HG02870 (cell line): ENCODE results near the gene AACS.
"Not testable (repeated sequence)": the region's sequence is repeated elsewhere in the genome, so short reads cannot be mapped to it uniquely, and the experiment has no call there.

Experiments
- ATAC-seq: cut with Tn5 transposase; IDR thresholded peaks from one replicate; pipeline ENCODE4 v1.9.1; 2021; ENCODE audit warnings: mild to moderate bottlenecking, moderate library complexity; ENCODE audit not compliant: unreplicated experiment

AACS gene

GRCh38 chr12:125091401-125091800, 26.2 kb downstream of the AACS start:
- ATAC-seq = no peak

DNA sequence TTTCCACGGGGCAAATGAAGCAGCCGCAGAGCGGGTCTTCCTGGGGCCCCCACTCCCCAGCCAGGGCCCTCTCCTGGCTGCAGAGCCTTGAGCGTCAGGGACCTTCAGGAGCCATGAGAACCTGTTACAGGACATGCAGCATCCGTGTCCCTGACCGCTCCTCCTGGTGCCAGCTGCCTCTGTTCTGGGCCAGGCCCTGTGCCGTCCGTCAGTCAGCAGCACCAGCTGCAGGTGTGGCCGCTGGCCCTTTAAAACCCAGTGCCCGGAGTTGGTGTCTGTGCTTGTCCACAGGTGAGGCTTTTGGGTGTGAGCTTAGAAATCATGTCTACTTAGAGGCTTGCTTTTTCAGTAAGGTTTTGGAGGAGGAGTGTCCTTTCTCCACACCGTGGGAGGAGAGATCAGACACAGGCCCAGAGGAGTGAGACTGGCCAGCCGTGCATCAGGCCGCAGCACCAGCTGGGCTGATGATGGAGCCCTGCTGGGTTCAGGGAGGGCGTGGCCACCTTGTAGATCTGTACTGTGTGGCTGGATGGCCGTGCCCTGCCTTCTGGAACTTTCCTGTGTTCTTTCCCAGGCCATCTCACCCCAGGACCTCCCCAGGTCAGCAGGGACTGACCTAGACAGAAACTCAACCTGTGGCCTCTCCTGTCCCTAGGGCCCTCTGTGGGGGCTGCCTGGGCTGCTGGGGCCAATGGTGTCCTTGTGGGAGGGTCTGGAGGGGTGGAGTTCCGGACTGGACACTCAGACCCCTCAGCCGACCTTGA, 27.1 kb downstream of the AACS start:
- ATAC-seq = no peak

- no peak for ATAC-seq
These were observed 27.8 kb downstream of the AACS start for GRCh38 chr12:125092872-125093680.

DNA sequence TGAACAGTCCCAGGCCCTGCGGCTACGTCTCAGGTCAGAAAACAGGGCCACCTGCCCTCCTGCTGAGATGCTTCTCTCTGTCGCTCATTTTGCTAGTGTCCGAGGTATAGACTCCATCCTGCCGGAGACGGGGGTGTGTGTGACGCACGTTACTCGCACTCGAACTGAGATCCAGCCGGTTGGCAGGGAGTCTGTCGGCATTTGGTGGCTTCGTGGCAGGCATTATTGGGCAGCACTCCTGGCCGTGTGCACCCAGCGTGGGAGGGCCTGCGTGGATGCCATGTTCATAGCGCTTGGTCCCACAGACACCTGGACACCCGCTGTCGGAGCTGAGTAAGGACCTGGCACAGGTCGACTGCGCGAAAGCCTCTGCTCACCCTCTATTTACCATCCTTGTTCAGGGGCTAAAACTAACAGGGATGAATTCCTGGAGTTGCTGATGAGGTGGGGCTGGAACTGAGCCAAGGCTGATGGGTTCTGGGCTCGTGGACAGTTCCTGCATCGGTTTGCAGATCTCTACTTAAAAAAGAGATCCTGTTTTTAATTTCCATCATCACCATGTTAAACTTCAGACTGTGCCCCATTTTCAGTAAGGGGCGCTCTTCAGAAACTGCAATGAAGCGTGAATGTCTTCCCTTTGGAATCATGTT, 28.6 kb downstream of the AACS start:
- no peak for ATAC-seq

GRCh38 chr12:125096894-125097293, 31.7 kb downstream of the AACS start:
- ATAC-seq = no peak

- ATAC-seq = no peak
These were observed 32.2 kb downstream of the AACS start for GRCh38 chr12:125097427-125097826.

- ATAC-seq = no peak
These were observed 33.6 kb downstream of the AACS start for GRCh38 chr12:125098676-125099408.

DNA sequence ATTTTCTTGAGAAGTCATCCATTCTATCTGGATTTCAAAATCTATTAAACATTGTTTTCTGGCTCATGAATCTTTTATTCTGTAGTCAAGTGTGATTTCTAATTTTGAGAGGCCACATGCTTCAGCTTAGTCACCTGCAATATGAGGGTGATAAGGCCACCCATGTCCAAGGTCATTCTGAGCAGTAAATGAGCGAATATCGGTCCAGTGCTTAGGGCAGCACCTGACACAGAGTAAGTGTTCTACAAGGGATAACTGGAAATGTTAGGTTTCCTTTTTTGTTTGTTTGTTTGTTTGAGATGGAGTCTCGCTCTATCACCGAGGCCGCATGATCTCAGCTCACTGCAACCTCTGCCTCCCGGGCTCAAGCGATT, 34.2 kb downstream of the AACS start:
- ATAC-seq = no peak

DNA sequence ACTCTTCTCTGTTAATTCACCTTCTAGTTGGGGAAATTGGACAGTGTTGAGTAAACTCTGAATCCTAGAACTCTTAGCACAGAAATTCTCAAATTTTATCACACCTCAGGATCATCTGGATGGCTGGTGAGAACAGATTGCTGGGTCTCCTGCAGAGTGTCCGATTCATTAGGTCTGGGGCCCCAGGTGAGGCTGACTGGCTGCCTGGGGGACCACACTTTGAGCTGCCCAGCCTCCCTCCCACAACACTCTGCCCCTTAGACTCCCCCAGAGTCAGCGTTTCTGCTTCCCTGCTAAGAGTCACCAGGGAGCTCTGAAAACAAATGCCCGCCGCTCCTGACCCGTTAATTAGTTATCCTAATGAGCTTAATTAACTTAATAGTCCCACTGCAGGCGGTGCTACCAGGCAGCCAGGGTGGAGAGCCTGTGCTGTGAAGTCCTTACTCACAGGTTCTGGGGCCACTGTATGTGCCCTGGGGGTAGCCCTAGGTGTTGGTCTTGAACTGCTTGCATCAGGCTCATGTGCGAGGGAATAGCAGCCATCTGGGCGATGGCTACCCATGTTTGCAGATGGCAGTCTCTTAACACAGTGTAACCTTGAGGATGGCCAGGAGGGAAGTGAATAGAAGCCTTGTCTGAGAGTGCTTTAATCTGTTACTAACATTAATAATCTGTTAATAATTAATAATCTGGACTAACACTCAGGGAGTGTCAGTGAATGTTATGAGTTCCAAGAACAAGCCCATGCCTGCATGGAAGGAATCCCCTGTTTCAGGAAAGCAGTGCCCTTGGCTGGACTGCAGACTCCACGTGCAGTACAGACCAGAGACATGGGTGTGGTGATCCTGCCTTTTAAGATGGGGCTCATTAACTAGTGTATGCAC, 35.6 kb downstream of the AACS start:
- no peak for ATAC-seq

- ATAC-seq = no peak
These were observed 39.7 kb downstream of the AACS start for GRCh38 chr12:125104982-125105381.

- no peak for ATAC-seq
These were observed 40.4 kb downstream of the AACS start for GRCh38 chr12:125105600-125105999.

- no peak for ATAC-seq
These were observed 45.6 kb downstream of the AACS start for GRCh38 chr12:125110641-125111360.

GRCh38 chr12:125111403-125111802, 46.2 kb downstream of the AACS start:
- no peak for ATAC-seq

GRCh38 chr12:125112614-125113013, 47.4 kb downstream of the AACS start:
- ATAC-seq = not testable (repeated sequence)

- ATAC-seq = no peak
These were observed 48.0 kb downstream of the AACS start for GRCh38 chr12:125113263-125113662.

DNA sequence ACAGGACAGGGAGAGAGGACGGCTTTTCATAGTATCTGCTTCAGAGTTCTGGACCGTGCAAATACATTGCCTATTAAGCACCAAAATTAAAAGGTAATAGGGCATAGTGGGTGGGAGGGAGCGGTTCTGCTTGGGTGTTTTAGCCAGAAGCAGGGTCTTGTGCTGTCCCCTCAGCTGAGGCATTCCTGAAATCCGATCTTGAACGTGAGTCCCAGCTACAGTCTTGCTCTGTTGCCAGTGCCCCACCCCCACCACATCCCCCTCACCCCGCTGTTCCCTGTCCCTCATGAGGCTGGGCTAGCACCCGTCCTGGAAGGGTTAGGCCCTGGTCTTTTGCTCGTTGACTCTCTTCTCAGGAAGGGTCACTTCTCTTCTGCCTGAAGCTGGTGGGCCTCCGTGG, 48.6 kb downstream of the AACS start:
- no peak for ATAC-seq

- no peak for ATAC-seq
These were observed 49.3 kb downstream of the AACS start for GRCh38 chr12:125114365-125115141.

- ATAC-seq = no peak
These were observed 55.3 kb downstream of the AACS start for GRCh38 chr12:125120566-125120965.

DNA sequence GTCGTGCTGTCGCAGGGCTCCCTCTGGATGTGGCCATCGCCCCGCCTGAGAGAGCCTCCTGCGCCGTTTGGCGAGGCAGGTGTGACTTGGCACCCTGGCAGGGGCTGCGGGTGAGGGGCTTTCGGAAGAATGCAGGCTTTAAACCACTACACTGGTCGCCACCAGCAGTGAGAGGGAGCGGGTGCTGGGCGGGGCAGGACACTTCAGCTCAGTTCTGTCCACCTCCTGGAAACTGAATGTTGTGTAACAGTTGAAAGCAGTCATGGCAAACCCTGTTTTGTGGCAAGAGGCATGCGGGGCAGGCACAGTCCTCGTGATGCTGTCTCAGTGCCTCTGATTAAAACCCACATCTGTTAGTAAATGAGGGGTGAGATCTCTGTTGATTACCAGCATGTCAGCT, 55.9 kb downstream of the AACS start:
- no peak for ATAC-seq
